Measurements from ENCODE around the gene IQCN. TPM values are rescaled to one million over a fixed set of nuclear protein-coding genes. Genes with fewer than 3 reads are reported as not detected.
A peak's percentile ranks its signal among the peaks of the same experiment; 100 is the strongest.

IQCN gene
- total RNA-seq, 1 experiment from 2014 or later: 0.61 TPM

DNA sequence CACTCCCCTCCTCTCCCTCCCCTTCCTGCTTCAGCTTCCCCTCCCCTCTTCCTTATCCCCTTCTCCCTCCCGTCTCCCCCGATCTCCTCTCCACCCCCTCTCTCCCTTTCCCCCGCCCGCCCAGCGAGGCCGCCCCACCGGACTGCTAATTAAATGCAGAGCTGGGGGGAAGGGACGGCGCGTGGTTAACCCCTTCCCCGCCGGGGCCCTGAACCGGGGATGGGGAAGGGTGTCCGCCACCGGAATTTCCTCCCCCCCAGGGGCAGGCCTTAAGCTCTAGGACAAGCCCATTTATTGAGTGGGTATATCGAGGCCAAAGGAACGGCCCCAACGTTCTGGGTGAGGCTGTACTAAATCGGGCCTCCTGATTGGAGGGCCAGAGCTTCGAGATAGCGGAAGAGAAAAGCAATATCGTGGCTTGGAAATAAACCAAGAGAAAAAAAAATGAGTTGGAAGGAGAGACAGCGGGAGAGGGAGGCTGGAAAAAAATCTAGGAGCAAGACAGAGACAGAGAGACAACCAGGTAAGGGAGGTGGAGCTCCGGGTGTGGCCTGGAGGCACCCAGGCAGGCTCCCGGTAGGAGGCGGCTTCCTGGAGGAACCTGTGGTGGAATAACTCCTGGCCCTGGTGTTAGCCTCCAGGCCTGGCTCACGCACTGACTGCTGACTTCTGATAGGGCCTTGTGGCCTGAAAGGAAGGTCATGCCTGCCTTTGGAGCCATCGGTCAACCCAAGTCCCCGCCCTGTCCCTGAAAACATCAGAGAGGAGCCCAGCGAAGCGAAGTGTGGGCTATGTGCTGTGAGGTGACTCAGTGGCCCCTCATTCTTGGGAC is 18.8 kb upstream of the IQCN start (continued):
- TF ChIP-seq, protein P1, sequence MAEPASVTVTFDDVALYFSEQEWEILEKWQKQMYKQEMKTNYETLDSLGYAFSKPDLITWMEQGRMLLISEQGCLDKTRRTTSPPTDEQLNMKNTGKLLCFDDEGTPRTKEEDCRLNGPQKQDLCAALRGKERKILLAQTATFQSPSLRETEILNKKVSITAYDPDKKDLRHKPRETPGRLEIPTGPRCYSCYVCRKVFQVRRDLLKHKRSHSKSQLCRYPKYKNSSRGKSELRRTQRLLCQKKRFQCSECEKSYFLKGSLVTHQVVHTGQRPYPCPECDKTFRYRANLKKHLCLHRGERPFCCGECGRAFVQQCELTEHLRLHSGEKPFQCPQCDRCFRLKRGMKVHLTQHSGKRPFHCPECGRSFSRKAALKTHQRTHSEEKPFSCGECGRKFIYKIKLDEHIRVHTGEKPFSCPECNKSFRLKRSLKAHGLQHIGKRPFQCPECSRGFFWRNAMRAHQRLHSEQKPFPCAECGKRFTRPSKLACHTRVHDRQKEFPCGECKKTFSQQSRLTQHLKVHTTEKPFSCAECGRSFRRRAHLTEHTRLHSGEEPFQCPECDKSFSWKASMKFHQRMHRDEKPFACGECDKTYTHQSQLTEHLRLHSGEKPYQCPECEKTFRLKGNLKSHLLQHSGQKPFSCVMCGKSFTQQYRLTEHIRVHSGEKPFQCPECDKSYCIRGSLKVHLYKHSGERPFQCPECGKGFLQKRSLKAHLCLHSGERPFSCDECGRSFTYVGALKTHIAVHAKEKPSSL (CRISPR knock-in tag; conservative IDR thresholded peaks at IDR 0.05): no peak
- TF ChIP-seq SP1 (CRISPR knock-in tag; conservative IDR thresholded peaks at IDR 0.05) (peak; percentile 79), JUN (CRISPR knock-in tag; IDR thresholded peaks at IDR 0.05) (no peak), TP53 (CRISPR knock-in tag; IDR thresholded peaks at IDR 0.05) (no peak), ZNF671 (CRISPR knock-in tag; IDR thresholded peaks at IDR 0.05) (no peak), ZBTB21 (CRISPR knock-in tag; IDR thresholded peaks at IDR 0.05; ENCODE audit: borderline replicate concordance) (no peak), TEAD1 (CRISPR knock-in tag; IDR thresholded peaks at IDR 0.05) (0 out of 2 replicates have a peak, but pooled peaks have one; percentile 17), CREM (CRISPR knock-in tag; IDR thresholded peaks at IDR 0.05) (no peak), FOXP1 (CRISPR knock-in tag; IDR thresholded peaks at IDR 0.05; ENCODE audit: borderline replicate concordance) (no peak), SMAD4 (CRISPR knock-in tag; IDR thresholded peaks at IDR 0.05) (no peak), KAT7 (CRISPR knock-in tag; IDR thresholded peaks at IDR 0.05; ENCODE audit: borderline replicate concordance) (no peak), FOXJ3 (CRISPR knock-in tag; IDR thresholded peaks at IDR 0.05; ENCODE audit: borderline replicate concordance) (no peak), OVOL2 (CRISPR knock-in tag; IDR thresholded peaks at IDR 0.05; ENCODE audit: borderline replicate concordance) (no peak), IRF2 (CRISPR knock-in tag; IDR thresholded peaks at IDR 0.05; ENCODE audit: borderline replicate concordance, low read depth) (no peak)
- TF ChIP-seq, protein P2, sequence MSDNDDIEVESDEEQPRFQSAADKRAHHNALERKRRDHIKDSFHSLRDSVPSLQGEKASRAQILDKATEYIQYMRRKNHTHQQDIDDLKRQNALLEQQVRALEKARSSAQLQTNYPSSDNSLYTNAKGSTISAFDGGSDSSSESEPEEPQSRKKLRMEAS (CRISPR knock-in tag; IDR thresholded peaks at IDR 0.05): no peak
- TF ChIP-seq, protein P3, sequence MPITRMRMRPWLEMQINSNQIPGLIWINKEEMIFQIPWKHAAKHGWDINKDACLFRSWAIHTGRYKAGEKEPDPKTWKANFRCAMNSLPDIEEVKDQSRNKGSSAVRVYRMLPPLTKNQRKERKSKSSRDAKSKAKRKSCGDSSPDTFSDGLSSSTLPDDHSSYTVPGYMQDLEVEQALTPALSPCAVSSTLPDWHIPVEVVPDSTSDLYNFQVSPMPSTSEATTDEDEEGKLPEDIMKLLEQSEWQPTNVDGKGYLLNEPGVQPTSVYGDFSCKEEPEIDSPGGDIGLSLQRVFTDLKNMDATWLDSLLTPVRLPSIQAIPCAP (CRISPR knock-in tag; IDR thresholded peaks at IDR 0.05): no peak
- TF ChIP-seq, protein P4, sequence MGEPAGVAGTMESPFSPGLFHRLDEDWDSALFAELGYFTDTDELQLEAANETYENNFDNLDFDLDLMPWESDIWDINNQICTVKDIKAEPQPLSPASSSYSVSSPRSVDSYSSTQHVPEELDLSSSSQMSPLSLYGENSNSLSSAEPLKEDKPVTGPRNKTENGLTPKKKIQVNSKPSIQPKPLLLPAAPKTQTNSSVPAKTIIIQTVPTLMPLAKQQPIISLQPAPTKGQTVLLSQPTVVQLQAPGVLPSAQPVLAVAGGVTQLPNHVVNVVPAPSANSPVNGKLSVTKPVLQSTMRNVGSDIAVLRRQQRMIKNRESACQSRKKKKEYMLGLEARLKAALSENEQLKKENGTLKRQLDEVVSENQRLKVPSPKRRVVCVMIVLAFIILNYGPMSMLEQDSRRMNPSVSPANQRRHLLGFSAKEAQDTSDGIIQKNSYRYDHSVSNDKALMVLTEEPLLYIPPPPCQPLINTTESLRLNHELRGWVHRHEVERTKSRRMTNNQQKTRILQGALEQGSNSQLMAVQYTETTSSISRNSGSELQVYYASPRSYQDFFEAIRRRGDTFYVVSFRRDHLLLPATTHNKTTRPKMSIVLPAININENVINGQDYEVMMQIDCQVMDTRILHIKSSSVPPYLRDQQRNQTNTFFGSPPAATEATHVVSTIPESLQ (CRISPR knock-in tag; IDR thresholded peaks at IDR 0.05): no peak
- TF ChIP-seq, protein P5, sequence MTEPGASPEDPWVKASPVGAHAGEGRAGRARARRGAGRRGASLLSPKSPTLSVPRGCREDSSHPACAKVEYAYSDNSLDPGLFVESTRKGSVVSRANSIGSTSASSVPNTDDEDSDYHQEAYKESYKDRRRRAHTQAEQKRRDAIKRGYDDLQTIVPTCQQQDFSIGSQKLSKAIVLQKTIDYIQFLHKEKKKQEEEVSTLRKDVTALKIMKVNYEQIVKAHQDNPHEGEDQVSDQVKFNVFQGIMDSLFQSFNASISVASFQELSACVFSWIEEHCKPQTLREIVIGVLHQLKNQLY (CRISPR knock-in tag; IDR thresholded peaks at IDR 0.05): no peak
- TF ChIP-seq, protein P6, sequence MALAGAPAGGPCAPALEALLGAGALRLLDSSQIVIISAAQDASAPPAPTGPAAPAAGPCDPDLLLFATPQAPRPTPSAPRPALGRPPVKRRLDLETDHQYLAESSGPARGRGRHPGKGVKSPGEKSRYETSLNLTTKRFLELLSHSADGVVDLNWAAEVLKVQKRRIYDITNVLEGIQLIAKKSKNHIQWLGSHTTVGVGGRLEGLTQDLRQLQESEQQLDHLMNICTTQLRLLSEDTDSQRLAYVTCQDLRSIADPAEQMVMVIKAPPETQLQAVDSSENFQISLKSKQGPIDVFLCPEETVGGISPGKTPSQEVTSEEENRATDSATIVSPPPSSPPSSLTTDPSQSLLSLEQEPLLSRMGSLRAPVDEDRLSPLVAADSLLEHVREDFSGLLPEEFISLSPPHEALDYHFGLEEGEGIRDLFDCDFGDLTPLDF (CRISPR knock-in tag; IDR thresholded peaks at IDR 0.05): no peak

DNA sequence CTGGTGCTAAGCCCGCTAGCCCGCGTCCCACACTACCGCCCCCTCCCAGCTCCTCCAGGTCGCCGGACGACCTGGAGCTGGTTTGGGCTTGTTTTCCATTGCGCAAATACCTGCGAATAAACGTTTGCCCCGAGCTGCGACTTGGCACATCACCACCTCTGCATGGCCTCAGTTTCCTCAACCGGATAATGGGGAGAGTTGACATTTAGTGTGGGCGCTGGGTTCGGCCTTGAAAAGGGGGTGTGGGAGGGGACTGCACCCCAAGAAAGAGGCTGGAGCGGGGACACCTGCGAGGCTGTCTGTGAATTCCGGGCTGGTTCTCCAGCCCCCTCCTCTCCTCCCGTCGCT is 18.2 kb upstream of the IQCN start:
- DNase-seq (ENCODE audit: low spot score) (peak; percentile 56), ATAC-seq (peak; percentile 3)
- peaks cover 46% of the 10 kb centered on the region for H3K4me1 Mint-ChIP-seq
- H3K27me3 Mint-ChIP-seq (ENCODE audit: low read depth): no peaks in the 10 kb centered on the region; the same call in 1 of the 2 replicates
- TF ChIP-seq GTF2I (CRISPR knock-in tag; conservative IDR thresholded peaks at IDR 0.05) (peak; percentile 86), JUN (CRISPR knock-in tag; IDR thresholded peaks at IDR 0.05) (no peak), ETV6 (CRISPR knock-in tag; IDR thresholded peaks at IDR 0.05) (no peak), FOXJ3 (CRISPR knock-in tag; IDR thresholded peaks at IDR 0.05; ENCODE audit: borderline replicate concordance) (no peak), ZNF219 (CRISPR knock-in tag; IDR thresholded peaks at IDR 0.05; ENCODE audit: borderline replicate concordance) (no peak)
- TF ChIP-seq, protein P7, sequence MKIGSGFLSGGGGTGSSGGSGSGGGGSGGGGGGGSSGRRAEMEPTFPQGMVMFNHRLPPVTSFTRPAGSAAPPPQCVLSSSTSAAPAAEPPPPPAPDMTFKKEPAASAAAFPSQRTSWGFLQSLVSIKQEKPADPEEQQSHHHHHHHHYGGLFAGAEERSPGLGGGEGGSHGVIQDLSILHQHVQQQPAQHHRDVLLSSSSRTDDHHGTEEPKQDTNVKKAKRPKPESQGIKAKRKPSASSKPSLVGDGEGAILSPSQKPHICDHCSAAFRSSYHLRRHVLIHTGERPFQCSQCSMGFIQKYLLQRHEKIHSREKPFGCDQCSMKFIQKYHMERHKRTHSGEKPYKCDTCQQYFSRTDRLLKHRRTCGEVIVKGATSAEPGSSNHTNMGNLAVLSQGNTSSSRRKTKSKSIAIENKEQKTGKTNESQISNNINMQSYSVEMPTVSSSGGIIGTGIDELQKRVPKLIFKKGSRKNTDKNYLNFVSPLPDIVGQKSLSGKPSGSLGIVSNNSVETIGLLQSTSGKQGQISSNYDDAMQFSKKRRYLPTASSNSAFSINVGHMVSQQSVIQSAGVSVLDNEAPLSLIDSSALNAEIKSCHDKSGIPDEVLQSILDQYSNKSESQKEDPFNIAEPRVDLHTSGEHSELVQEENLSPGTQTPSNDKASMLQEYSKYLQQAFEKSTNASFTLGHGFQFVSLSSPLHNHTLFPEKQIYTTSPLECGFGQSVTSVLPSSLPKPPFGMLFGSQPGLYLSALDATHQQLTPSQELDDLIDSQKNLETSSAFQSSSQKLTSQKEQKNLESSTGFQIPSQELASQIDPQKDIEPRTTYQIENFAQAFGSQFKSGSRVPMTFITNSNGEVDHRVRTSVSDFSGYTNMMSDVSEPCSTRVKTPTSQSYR (CRISPR knock-in tag; IDR thresholded peaks at IDR 0.05): no peak
- TF ChIP-seq, protein P1 (CRISPR knock-in tag; conservative IDR thresholded peaks at IDR 0.05): no peak
- no peaks in the 10 kb centered on the region for H3K36me3 Mint-ChIP-seq
- CTCF ChIA-PET: interaction anchor here (0.6 to 3.5 kb wide), 23 partner anchors 10 to 354 kb away, joined by 3 to 102 read pairs (median 6); partner anchors contain the start of genes GDF15, IQCN, JUND and LSM4
- H3K27ac Mint-ChIP-seq: peak overlapping the region; percentile 93
- peak overlapping the region; percentile 83 for H3K4me3 Mint-ChIP-seq
- POLR2A ChIA-PET: interaction anchor here (0.8 to 3.1 kb wide), 12 partner anchors 9 to 124 kb away, joined by 3 to 200 read pairs (median 4); partner anchors contain the start of genes GDF15, JUND and LSM4
- H3K9me3 Mint-ChIP-seq: no peaks in the 10 kb centered on the region

Data from WTC11 (cell line).